HG02798 (cell line): ENCODE results near the gene TBC1D1.
A peak's percentile ranks its signal among the peaks of the same experiment; 100 is the strongest.
"Not testable (repeated sequence)": the region's sequence is repeated elsewhere in the genome, so short reads cannot be mapped to it uniquely, and the experiment has no call there.

Experiments
- ATAC-seq: cut with Tn5 transposase; IDR thresholded peaks from one replicate; pipeline ENCODE4 v1.9.1; 2021; ENCODE audit warnings: mild to moderate bottlenecking; ENCODE audit not compliant: unreplicated experiment, poor library complexity

The TBC1D1 gene

GRCh38 chr4:38008571-38009021 is 117.7 kb downstream of the TBC1D1 start:
- ATAC-seq = no peak

DNA sequence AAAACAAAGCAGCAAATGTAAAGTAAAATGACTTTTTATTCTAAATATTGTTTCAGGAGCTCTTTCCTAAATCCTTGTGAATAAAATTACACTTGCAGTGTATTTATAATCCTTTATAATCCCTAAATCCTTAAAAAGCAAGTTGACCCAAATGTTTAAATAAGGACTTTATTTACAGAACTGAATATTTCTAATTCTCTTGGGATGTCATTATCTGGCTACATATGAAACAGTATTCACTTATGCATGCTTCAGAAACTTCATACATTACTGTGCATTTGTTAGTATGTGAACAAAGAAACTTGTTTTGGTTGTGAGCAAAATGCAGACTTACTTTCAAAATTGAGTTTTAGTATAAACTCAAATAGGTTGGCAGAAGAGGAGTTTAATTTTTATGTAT is 118.5 kb downstream of the TBC1D1 start:
- ATAC-seq = no peak

DNA sequence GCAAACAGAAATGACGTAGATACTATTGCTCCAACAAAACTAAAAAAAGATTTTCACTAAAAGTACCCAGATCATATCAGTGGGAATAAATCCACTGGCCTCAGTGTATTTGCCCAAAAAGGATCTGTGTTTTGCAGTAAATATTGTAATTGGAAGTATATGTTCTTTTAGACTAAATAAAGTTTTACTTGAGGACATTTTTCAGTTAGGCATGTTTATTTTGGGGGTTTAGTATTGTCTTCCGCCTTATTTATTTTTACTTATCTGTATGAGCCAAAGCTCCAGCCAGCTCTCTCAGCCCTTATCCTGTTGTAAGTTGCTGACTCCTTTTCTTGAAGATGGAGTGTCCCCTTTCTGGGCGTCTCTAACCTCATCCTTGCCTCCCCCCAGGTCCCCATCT is 119.1 kb downstream of the TBC1D1 start:
- ATAC-seq = no peak

GRCh38 chr4:38011511-38012162 is 120.8 kb downstream of the TBC1D1 start:
- ATAC-seq = no peak

GRCh38 chr4:38013461-38014366 is 122.8 kb downstream of the TBC1D1 start:
- no peak for ATAC-seq

GRCh38 chr4:38014421-38014852 is 123.6 kb downstream of the TBC1D1 start:
- no peak for ATAC-seq

DNA sequence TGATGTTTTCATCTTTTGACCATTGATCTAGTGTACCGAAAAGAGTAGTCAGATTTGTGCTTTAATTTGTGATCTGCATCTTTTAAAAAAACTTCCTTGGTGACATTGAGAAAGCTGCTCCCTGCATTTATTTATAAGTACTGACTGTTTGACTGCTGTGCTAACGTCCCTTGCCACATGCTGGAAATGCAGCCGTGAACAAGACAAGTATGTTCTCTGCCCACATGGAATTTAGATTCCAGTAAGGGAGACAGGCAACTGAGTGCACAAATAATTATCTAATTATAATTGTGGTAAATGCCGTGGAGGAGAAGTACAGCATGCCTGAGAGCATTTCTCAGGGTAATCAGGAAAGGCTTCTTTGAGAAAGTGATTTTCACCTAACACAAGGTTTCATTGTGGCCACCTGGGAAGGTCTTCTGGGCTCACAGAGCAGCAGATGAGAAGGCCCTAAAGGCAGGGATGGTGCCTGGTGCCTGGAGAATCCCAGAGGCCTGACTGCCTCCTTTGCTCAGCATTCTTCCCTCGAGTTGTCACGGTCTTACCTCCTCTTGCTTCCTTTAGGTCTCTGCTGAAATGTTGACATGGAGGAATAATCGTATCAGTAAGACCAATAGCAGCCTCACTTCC is 125.1 kb downstream of the TBC1D1 start:
- no peak for ATAC-seq

DNA sequence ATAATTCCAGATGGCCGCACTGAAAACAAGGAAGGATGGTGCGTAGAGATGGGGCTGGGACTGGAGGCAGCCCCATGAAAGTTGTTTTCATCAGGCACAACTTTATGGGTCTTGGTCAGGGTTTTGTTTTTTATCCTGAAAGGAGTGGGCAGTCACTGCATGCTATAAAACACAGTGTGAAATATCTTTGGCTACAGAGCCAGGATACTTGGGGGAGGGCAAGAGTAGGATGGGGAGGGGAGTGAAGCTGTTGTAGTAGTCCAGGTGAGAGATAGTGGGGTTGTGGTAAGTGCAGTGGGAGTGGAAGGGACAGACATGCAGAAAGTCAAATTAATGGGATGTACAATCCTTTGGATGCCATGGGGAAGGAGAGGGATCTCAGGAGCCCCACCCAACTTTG is 125.8 kb downstream of the TBC1D1 start:
- no peak for ATAC-seq

GRCh38 chr4:38017609-38018008 is 126.7 kb downstream of the TBC1D1 start:
- ATAC-seq = no peak

DNA sequence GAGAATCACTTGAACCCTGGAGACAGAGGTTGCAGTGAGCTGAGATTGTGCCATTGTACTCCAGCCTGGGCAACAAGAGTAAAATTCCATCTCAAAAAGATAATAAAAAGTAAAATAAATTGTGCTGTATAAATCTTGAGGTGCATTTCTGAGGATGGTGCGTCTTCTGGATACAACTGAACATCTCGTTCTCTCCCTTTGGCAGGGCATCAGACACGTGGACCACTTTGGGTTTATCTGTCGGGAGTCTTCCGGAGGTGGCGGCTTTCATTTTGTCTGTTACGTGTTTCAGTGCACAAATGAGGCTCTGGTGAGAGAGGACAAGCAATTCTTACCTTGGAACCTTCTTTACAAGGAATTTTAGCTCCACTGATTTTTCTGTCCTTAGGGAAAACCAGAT is 129.5 kb downstream of the TBC1D1 start:
- no peak for ATAC-seq

GRCh38 chr4:38020961-38021360 is 130.1 kb downstream of the TBC1D1 start:
- ATAC-seq = not testable (repeated sequence)

- no peak for ATAC-seq
These were observed 130.9 kb downstream of the TBC1D1 start for GRCh38 chr4:38021751-38022150.

DNA sequence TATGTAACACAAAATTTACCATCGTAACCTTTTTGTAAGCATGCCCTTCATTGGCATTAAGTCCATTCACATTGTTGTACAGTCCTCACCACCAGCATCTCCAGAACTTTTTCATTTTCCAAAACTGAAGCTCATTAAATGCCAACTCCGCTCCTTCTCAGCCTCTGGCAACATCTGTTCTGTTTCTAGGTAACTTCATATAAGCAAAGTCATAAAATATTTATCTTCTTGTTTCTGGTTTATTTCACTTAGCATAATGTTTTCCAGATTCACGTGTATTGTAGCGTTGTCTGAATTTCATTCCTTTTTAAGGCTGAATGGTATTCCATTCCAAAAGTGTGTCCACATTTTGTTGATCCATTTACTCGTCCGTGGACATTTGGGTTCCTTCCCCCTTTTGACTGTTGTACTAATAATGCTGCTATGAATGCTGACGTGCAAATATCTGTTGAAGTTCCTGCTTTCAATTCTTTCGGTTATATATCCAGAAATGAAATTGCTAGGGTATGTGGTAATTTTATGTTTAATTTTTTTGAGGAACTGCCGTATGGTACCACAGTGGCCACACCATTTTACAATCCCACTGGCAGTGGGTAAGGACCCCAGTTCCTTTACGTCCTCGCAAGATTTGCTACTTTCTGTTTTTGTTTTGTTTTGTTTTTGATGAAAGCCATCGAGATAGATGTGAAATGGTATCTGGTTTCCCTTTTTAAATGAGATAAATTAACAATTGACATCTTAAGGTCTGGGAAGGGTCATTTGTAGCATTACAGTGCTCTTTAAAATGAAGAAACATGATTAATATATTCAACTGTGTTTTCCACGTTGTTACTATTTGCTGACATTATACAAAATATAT is 132.7 kb downstream of the TBC1D1 start:
- ATAC-seq = no peak

DNA sequence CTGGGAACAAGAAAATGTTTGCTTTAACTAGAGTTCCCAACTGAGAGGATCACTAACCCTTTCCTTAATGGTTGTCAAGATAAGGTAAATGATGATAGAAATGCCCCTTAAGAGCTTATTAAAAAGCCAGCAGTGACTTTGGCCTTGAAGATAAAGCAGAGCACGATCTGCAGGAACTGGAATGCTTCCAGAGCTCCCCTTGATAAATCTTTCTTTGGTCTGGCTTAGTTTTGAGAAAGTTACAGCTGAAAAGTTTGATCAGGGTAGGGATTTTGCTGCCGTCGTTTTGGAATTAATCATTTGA is 133.3 kb downstream of the TBC1D1 start:
- no peak for ATAC-seq

GRCh38 chr4:38025665-38026064 is 134.8 kb downstream of the TBC1D1 start:
- no peak for ATAC-seq

DNA sequence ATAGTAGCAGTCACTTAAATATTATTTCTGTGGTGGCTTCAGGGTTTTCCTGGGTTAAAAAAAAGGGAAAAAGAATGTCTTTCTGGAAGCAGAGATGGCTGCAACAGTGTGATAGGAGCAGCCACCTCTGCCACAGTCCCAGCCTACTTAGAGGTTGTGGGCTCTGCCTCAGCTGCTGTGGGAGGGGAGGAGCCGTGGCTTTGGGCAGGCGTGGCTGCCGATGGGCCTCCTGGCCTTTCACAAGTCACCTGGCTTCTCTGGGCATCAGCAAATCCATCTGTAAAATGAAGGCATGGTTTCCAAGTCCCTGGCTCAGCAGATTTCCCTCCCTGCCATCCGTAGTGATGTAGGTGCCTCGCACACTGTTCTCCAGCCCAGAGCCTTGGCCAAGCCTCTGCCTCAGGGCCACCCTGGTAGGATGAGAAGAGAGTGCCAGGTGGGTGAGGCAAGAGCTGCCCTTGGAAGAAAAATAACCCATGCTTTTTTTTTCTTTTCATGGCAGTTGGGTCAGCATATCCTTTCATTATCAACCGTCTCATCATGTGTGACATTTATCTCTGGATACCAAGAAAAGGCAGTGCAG is 135.4 kb downstream of the TBC1D1 start:
- no peak for ATAC-seq

DNA sequence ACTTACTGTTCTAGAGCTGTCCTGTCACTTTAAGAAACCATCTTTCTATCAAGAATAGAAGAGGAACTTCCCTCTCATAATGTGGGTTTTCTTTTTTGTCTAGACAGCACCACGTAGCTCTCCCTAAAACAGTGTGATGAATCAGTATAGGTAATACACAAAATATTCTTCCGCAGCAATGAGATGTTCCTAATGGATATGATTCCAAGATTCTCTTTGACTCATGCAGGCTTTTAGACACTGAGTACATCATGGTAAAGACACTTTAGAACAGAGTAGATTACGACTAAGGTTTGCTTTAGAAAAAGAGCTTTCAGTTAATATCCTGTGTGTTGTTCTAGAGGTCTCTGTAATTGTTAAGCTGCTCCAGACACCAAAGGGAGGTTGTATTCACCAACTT is 139.1 kb downstream of the TBC1D1 start:
- no peak for ATAC-seq

DNA sequence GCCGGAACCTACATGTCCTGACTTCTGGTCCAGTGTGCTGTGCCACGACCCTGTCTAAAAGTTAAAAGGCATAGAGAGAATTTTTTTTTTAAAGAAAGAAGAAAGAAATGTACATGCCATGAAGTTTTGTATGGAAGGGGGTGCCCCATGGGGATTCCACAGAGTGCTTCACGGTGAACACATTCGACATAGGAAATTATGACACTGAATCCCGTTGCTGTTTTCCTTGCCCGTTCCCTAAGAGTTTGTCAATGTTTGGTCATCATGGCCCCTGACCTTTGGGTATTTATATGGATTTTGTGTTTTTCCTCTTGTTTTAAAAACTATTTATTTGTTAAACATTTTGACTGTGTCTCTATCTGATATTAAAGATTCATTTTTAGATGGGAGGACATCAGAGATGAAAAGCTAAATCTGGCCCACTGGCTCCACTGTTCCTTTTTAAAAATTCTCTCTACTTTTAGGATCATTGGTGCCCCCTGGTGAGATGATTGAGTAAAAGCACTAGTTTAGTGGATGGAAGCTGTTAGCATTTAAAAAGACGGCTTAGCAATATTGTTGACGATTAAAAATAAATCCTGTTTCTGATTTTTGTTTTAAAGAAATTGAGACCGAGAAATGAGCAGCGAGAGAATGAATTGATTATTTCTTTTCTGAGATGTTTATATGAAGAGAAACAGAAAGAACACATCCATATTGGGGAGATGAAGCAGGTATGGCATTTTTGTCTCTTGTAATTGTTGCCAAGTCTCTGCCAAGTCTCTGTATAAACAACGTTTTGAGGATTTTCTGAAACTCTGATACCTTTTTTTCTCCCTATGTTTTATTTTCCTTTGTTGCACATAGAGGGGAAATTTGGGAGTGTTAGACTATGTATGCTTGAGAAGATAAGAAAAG is 144.3 kb downstream of the TBC1D1 start:
- ATAC-seq = peak; percentile 38

- no peak for ATAC-seq
These were observed 145.7 kb downstream of the TBC1D1 start for GRCh38 chr4:38036548-38036947.
